GM23338 (cell line): ENCODE data around the gene FAM222A.
A peak's percentile ranks its signal among the peaks of the same experiment; 100 is the strongest.

Experiments
- CREB1 ChIP-seq: fragments of 250-450 bp; sonication (Bioruptor Pico); IDR thresholded peaks from 2 replicates; pipeline ENCODE4 v1.5.0; 2020; ENCODE audit warnings: low read depth, mild to moderate bottlenecking, moderate library complexity
- CTCF ChIP-seq, 2 experiments: fragments of 200-600 bp in 1 of 2; sonication (generic) in 1 of 2; conservative IDR thresholded peaks; 2 replicates each; pipeline versions ENCODE4 v1.5.1 to v1.6.1; 2016 to 2017; ENCODE audit warnings: antibody characterized with exemption in 2 of 2, low read depth in 2 of 2, mild to moderate bottlenecking in 2 of 2, moderate library complexity in 1 of 2
- ETS1 ChIP-seq: IDR thresholded peaks from 2 replicates; pipeline ENCODE4 v1.6.1; 2016; ENCODE audit warnings: antibody characterized with exemption
- EZH2 ChIP-seq: fragments of 200-600 bp; sonication (generic); IDR thresholded peaks from one replicate; pipeline ENCODE4 v1.8.0; 2017; ENCODE audit warnings: antibody characterized with exemption, mild to moderate bottlenecking, low read depth; ENCODE audit not compliant: unreplicated experiment
- EZH2phosphoT487 ChIP-seq: fragments of 200-600 bp; sonication (generic); IDR thresholded peaks from one replicate; pipeline ENCODE4 v1.8.1; 2018; ENCODE audit warnings: antibody characterized with exemption; ENCODE audit not compliant: unreplicated experiment
- JUNB ChIP-seq: IDR thresholded peaks from one replicate; pipeline ENCODE4 v1.6.1; 2016; ENCODE audit warnings: antibody characterized with exemption; ENCODE audit not compliant: unreplicated experiment
- NANOG ChIP-seq: IDR thresholded peaks from 2 replicates; pipeline ENCODE4 v1.6.1; 2016; ENCODE audit warnings: antibody characterized with exemption, borderline replicate concordance
- POLR2AphosphoS5 ChIP-seq: IDR thresholded peaks from 2 replicates; pipeline ENCODE4 v1.6.1; 2016; ENCODE audit warnings: antibody characterized with exemption, low read depth
- REST ChIP-seq: IDR thresholded peaks from one replicate; pipeline ENCODE4 v1.6.1; 2018; ENCODE audit warnings: antibody characterized with exemption; ENCODE audit not compliant: unreplicated experiment
- ZNF114 ChIP-seq: fragments of 250-450 bp; sonication (Bioruptor Pico); IDR thresholded peaks from 2 replicates; pipeline ENCODE4 v1.5.0; 2020; ENCODE audit warnings: mild to moderate bottlenecking, moderate library complexity
- ZNF331 ChIP-seq: fragments of 250-450 bp; sonication (Bioruptor Pico); IDR thresholded peaks from 2 replicates; pipeline ENCODE4 v1.5.0; 2020; ENCODE audit warnings: low read depth, mild to moderate bottlenecking, moderate library complexity
- ZNF462 ChIP-seq: fragments of 250-450 bp; sonication (Bioruptor Pico); IDR thresholded peaks from 2 replicates; pipeline ENCODE4 v1.5.0; 2020; ENCODE audit warnings: mild to moderate bottlenecking, moderate library complexity

GRCh38 chr12:109736552-109737108 lies 23.0 kb downstream of the FAM222A start:
- TF ChIP-seq POLR2AphosphoS5 (no peak), CTCF (conservative IDR thresholded peaks at IDR 0.05; ENCODE audit: low read depth in 2 of 2) (no peak), EZH2phosphoT487 (no peak), REST (peak; percentile 97), ZNF331 (CRISPR knock-in tag) (no peak), EZH2 (no peak), ETS1 (no peak), JUNB (no peak), CREB1 (CRISPR knock-in tag) (peak; percentile 90), ZNF114 (CRISPR knock-in tag) (no peak), ZNF462 (CRISPR knock-in tag) (no peak), NANOG (no peak)
